Dedifferentiated amniotic fluid mesenchymal stem cell (primary cell): ENCODE results near the gene APPL2.
A peak's percentile ranks its signal among the peaks of the same experiment; 100 is the strongest.

Source experiments
- DNase-seq: peaks from one replicate; pipeline ENCODE4 v3.0.0-alpha.2; 2016; ENCODE audit errors: extremely low spot score

The APPL2 gene

DNA sequence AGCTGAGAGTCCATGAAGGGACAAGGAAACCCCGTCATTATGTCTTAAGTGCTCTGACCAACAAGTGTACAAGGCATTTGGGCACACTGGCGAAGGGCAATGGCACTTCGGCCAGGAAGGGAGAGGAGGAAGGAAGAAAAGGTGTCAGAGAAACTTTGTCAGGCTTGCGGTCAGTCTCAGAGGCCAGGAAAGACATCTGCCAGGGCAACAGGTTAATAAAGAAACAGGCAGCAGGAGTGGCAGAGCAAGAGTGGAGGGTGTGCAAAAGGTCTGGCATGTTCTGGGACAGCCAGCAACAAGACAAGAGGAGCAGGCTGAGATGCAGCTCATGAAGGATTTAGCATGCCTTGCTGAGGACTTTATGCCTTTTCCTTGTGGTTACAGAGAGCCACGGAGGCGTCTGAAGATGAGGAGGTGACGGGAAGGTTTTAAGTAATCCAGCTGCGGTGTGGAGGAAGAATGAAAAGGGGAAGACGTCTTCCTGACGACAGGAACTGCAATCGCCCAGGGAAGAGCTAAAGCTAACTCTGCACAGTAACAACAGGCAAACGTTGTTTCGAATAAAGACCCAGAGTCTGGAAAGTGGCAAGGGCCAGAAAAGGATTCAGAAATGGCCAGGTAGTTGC is 13.1 kb downstream of the APPL2 start:
- no peak for DNase-seq

DNA sequence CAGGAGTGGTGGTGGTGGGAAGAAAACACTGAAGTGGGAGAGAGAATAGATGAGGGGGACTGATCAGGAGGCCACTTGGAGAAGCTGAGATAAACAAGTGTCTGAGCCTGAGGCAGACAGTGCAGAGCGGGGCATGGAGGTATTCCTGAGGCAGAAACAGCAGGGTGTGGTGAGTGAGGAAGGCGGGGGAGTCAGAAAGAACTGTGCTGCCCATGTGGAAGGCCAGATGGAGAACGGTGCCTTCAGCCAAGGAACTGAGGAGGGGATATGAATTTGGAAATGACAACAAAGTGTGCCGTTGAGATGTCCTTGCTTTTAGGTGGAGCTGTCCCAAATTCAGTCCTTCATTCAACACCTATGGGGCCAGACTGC is 13.7 kb downstream of the APPL2 start:
- no peak for DNase-seq

DNA sequence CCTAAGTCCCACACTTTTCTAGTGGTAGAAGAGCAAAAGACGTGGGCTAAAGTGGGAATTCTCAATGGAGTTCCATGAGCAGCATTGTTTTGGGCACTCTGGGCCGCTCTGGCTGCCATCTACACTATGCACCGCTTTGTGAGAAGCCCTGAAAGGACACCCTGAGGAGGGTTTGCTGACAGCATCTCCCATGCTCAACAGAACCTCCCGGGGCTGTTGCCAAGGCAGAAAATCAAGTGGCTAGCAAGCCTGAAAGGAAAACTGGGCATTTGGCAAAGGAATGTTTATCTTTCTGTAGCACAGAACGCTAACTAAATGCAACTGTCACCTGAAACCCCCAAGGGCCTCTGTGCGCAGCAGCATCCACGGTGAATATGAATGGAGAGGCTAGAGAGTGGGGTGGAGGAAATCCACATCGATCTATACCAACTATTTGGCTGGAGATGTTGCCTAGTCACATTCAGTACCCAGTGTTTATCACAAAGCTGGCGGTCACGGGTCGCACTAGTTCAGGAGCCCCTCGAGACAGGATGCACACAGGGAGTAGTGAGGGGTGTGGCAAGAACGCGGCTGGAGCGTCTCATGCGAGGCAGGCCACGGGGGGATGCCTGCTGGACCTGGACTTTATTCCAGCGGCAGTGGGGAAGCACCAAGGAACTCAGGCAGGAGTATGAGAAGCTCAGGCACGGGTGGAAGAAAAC is 14.2 kb downstream of the APPL2 start:
- DNase-seq: no peak

DNA sequence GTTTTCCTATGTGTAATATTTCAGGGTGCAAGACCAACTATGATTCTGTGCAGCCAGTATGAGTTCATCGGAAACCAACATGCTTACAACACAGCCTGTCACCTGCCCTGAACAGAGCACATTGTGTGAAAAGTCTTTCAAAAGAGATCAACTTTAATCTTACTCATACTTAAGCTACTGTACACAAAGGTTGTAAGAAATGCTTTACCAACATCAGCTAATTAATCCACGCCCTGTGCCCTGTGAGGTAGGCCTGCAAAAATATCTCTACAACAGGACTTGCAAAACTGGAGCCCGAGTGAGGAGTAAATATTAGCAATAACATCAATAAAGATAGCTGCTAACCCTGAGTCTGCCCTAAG is 15.1 kb downstream of the APPL2 start:
- DNase-seq: no peak

DNA sequence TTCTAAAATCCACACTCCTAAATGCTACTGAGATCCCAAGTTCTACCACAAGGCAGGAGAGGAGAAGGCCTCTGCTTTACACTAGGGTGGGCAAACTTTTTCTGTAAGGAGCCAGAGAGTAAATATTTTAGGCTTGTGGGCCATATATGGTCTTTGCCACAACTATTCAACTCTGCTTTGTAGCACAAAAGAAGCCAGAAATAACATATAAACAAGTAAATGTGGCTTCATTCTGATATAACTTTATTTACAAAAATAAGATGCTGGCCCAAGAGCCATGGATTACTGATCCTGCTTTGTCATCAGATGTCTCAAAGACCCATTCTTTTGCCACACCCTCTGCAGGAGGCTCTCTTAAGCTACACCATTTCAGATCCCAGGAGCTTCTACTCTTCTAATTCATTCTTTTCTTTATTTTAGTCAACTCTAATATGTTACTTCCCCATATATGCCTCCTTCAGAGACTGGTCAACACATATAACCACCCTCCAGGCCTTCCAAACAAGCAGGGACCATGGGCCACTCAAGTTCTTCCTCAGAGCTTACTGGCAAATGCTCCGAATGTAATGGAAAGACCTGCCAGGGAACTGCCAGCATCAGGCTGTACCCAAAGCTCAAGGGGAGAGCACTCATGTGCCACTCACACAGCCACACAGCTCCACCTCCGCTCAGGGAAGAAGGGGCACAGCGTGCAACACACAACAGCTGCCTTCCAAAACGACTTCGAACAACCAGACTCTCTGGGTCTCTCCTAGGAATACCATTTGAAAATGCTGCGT is 15.6 kb downstream of the APPL2 start:
- no peak for DNase-seq

DNA sequence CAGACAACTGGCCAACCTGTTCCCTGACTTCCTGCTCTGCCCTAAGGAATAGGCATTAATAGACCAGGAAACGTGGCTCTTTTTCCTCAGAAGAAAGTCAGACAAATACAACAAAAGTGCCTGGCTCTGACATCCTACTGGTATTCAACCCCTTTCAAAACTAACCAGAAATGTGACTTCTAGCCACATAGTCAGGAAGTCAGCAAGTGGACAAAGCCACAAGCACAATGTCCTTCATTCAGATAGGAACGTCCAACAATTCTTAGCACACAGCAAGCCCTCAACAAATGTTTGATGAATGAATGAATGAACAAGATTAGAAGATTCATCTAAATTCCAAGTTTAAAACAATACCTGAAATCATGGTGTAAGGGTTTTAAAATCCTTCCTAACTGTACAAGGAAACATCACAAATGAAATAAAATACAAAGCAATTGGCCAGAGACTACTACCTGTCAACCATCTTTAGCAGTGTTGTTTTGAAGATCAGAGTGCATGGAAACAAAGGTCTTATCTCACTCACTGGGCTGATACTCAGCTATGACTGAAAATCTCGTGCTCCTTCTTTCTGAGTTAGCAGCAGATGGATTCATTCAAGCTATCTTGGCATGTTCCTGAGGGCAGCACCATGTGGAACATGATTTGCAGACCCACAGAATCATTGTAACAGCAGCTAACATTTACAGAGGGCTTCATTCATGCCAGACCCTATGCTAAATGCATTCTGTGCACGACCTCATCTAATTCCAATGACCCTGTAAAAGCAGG is 16.5 kb downstream of the APPL2 start:
- no peak for DNase-seq

DNA sequence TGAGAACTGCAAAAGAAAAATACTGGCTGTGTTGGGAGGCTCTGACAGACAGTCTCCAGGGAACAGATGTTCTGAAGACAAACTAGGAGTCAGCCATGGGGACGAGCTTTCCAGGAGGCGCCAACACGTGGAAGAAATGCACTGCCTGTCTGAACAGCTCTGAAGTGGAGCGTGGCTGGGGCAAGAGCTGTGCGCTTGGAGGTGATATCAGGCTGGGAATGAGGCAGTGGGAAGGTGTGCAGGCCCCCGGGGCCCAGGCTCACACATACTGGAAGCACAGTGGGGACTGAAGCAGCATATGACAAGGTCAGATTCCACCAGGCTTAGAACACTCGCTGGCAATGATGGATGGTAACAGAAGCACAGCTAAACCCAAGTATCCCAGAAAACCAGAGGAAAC is 17.5 kb downstream of the APPL2 start:
- DNase-seq: no peak

DNA sequence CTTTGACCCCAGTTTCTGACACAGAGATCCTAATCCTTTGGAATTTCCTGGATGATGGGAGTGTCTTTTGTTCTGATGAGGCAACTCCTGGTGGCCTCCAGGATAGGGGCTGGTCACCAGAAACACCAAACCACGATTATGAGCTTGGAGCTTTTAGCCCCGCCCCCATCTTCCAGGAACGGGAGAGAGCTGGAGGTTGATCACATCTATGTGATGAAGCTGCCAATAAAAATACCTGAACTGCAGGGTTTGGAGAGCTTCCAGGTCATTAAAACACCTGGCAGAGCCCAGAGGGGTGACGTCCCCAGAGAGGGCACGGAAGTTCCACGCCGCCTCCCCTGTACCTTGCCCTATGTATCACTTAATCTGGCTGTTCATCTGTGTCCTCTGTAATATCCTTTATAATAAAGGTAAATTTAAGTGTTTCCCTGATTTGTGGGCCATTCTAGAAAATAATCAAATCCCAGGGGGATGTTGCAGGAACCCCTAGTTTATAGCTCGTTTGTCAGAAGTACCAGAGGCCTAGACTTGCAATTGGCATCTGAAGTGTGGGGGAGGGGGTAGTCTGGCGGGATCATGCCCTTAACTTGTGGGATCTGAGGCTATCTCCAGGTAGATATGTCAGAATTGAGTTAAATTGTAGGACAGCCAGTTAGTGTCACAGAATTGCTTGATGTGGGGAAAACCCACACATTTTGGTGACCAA is 21.2 kb downstream of the APPL2 start:
- no peak for DNase-seq

DNA sequence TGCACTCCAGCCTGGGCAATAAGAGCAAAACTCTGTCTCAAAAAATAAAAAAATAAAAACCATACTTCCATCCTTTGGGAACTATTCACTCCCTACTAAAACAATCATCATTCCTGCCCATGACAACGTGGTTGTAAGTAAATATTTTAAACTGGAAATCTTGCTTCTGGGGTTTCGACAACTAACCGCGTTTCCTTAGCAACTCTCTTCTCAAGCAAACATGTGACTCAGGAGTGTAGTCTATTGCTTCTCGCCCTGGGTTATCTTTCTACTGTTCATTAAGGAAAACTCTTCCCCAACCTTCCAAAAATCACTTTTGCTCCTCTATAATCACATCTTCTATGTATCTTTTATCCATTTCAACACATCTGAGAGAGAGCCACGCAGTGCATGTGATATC is 21.8 kb downstream of the APPL2 start:
- DNase-seq: no peak

DNA sequence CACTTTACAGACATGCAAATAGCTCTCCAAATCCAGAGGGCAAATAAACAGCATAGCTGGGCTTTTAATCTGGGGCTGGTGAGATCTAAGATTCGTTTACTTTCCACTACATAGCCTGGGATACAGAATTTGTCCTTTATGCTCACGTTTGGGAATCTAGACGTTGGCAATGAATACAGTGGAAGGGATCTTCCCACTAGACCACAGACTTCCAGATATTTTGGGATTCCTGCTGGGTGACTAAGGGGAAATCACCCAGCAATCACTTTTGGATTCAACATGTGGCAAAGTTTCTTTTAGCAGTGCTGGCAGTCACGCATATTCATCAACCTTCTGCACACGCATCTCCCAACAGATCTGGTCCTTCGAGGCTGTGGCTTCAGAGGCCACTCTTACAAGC is 23.5 kb downstream of the APPL2 start:
- peak; percentile 68 for DNase-seq

DNA sequence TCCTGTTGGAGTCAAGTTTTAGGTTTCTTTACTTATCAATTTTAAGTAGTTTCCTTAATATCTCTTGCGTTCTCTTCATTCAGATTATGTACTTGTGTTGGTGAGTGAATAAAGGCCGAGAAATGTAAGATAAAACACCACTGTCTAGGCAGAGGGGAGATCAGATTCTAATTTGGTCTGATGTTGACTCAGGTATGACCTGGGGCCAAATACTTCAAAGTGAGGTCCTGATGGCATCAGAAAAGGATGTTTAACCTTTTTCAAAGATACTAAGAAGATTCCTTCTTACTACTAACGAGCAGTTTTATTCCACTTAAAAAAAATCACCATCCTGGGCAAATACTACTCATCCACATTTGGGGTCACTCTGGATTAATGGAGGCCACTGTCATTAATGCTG is 26.9 kb downstream of the APPL2 start:
- no peak for DNase-seq

DNA sequence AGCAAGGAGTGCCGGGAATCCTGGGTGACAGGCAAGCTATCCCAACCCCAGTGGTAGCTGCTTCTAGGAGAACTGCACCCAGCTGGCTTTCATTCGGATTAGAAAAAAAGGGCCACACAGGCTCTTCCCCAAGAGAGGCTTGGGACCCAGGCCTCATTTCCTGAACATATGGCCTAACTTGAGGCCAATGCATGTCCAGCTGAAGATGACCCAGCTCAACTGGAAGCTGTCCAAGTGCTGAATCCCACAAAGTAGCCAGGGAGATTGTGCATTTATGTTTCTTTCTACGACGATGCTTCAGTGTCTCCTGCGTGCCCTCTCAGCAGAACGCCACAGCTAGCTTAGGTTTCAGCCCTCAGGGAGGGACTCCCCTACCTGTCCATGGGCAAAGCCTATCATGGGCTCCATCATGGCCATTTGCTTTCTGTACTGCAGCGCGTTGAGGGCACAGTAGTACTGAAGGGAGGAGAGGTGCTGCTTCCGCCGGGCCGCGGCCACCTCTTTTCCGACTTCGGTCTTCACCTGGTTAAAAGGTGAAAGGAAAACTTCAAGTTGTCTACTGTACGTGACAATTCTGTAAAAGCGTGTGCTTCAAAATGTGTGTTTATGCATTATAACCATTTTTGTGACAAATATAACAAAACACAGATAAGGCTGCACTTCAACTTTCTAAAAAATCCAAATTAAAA is 29.1 kb downstream of the APPL2 start:
- no peak for DNase-seq

DNA sequence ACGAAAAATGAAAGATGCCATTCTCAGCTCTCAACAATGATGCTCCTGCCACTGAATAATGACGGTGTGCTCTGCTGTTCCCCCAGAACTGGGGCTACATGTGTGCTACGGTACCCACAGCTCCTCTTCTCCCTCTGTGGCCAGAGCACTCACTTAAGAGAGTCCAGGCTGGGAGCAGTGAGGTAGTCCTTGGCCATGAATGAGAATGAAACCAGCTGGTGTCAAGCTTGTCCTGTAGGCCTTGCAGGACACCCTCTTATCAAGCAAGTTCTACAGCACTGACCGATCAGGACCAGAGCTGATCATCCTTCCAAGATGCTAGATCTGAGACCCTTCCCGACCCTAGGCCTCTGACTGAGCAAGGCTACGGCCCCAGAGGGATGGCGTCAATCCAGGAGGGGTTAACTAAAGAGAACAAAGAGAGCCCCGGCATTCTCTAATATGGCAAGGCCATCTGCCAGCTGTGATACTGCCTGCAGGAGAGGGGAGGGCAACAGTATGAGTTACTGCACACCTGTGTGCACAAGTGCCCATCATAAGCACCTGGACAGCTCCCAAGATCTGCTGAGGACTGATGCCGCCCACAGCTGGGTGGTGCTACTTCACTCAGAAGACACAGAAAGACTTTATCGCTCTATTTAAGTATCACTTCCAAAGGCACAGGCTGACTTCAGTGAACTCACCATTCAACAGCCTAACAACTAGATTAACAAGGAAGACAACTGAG is 30.5 kb downstream of the APPL2 start:
- DNase-seq: no peak

DNA sequence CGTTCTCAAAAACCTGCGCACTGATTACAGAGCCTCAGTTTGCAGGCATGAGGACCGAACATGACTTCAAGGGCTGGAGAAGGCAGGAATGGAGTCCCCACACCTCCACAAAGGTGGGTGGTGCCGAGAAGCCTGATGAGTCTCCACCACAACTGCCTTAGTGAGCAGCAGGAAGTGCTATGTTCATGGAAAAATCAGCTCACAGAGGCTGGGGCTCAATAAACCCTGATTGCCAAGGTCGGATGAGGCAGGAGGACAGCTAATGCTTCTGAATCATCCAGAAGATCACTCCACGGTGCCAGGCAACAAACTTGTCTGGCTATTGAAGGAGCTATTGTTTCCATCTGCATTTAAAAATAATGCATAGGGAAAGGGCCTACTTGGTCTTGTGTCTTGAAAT is 31.1 kb downstream of the APPL2 start:
- peak; percentile 47 for DNase-seq

DNA sequence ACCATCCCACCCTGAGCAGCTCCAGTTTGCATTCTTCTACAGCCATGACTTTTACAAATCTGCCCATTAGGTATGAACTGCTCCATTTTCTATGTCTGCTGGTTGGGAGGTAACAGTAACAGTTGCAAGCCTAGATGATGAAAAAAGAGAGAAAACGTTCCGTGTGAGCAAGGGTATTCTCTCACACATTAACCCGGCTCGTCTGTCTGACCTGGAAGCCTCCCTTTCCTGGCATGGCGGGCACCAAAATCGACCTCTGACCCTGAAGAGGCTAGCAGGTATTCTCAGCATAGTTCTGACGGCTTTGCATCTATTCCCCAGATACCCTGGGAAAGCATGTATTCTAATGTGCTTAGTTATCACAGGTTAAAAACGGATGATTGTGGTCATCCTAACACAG is 31.8 kb downstream of the APPL2 start:
- DNase-seq: no peak

DNA sequence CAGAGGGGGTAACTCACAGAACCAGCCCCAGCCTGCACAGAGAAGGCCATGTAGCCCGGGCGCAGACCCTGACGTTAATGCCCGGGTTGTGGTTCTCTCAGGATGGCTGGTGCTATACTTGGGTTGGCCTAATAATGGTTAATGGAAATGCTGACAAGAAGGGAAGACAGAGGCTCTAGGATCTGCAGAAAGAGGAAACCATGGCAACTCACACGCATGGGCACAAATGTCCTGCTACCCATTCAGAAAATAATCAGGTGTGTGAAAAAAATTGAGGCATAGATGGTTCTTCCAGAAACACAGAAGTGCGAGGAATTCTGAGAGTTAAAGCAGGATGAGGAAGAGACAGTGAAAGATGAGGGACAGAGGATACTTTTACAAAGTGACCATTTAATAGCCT is 33.8 kb downstream of the APPL2 start:
- no peak for DNase-seq

DNA sequence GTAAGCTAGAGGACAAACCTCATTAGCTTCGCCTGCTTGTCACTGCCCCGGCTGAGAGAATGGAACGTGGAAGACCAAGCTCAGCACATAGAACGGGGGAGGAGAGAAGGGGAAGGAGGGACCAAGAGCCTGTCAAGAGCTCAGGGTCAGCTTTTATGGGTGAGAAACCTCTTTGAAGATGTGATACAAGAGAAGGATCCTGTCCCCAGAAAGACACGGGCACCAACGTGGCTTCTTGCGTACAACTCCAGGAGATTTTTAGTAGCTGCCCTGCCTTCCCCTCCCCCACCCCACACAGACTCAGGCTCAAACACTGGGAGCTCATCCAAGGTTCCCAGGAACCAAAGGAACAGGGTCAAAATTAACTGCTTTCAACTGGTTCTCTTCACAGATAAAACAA is 34.7 kb downstream of the APPL2 start:
- DNase-seq: no peak

DNA sequence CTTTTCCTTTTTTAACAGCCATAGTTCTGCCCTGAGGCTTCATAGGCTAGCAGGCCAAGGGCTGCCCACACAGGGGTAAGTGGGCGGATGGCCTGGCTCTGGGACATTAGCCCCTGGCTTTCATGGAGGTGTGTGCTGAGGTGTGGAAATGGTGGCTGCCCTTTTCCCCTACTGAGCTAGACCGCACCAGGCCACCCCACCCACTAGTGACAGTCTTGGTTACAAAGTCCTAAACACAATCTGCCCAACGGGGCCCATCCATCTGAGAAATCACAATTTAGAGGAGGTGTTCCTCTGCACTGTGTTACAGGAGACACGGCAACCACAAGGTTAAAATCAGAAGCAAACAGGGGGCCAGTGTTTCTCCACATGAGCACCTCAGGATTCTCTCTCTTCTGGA is 35.6 kb downstream of the APPL2 start:
- no peak for DNase-seq

DNA sequence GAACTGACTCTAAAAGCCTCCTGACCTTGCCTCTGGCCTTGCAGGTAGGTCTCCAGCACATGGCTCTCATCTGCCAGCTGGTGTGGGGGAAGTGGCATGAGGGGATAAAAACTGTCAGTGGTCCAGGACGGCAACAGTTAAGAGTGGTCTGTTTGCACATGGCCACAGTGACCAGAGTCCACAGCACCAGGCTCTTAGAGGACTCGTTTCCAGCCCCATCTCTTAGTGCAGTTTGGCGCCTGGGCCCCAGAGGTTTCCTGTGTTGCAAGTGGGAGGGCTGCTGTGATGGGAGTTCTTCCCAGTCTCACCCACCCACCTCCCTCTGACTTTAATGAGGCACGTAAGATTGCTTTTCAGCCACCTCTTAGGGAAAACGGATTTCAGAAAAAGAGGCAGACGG is 37.0 kb downstream of the APPL2 start:
- DNase-seq: no peak

DNA sequence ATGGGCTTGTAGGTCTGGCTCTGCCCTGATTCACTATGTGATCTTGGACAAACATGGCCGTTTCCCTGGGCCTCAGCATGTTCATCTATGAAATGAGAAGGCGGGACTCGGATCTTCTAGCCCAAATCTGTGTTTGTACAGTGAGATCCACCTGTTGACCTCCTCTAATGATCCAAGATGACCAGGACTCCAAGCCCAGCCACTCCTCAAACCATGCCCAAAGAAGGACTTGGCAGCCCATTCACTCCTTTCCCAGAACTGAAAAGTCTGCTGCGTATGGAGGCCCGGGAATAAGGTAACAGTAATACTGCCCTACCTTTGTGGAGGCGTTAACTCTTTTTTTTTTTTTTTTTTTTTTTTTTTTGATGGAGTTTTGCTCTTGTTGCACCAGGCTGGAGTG is 39.9 kb downstream of the APPL2 start:
- DNase-seq: no peak

DNA sequence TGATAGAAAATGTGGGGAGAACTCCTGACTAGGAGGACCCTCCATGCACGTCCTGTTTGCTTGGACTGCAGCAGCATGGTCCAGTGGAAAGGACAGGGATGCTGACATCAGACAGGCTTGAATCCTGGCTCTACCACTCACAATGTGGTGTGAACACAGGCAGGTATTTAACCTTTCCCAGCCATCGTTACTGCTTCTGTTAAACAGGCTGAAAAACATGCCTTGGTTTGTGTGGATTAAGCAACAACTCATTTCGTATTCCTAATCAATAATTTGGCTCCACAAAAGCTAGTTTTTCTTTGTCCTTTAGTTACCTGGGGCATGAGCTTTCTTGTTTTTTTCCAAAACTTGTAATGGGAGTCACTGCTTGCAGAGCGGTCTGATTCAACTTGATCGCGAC is 41.0 kb downstream of the APPL2 start:
- no peak for DNase-seq
